ENCODE measurements around the gene TTLL8.
"Not testable (repeated sequence)": the region's sequence is repeated elsewhere in the genome, so short reads cannot be mapped to it uniquely, and the experiment has no call there.

Gene TTLL8

GRCh38 chr22:50001388-50002231 is 56.5 kb downstream of the TTLL8 start:
- no peak for DNase-seq (ENCODE audit: low read depth in 2 of 2)

GRCh38 chr22:50000587-50001387 is 57.3 kb downstream of the TTLL8 start:
- no peak for DNase-seq (ENCODE audit: low read depth in 2 of 2)

GRCh38 chr22:49999946-50000586 is 58.0 kb downstream of the TTLL8 start:
- no peak for DNase-seq (ENCODE audit: low read depth in 2 of 2)

- no peak for DNase-seq (ENCODE audit: low read depth in 2 of 2)
Observed at GRCh38 chr22:49999063-49999945, 58.8 kb downstream of the TTLL8 start.

- no peak for DNase-seq (ENCODE audit: low read depth in 2 of 2)
Observed at GRCh38 chr22:49998718-49999062, 59.4 kb downstream of the TTLL8 start.

- DNase-seq (ENCODE audit: low read depth in 2 of 2), result no peak
Observed at GRCh38 chr22:49997932-49998717, 60.0 kb downstream of the TTLL8 start.

- no peak for DNase-seq (ENCODE audit: low read depth in 2 of 2)
Observed at GRCh38 chr22:49997251-49997599, 60.9 kb downstream of the TTLL8 start.

- no peak for DNase-seq (ENCODE audit: low read depth in 2 of 2)
Observed at GRCh38 chr22:49996518-49997250, 61.4 kb downstream of the TTLL8 start.

- DNase-seq (ENCODE audit: low read depth in 2 of 2), result no peak
Observed at GRCh38 chr22:49996119-49996517, 62.0 kb downstream of the TTLL8 start.

GRCh38 chr22:49995361-49996118 is 62.6 kb downstream of the TTLL8 start:
- no peak for DNase-seq (ENCODE audit: low read depth in 2 of 2)

GRCh38 chr22:49995041-49995360 is 63.1 kb downstream of the TTLL8 start:
- no peak for DNase-seq (ENCODE audit: low read depth in 2 of 2)

GRCh38 chr22:49994361-49995040 is 63.6 kb downstream of the TTLL8 start:
- no peak for DNase-seq (ENCODE audit: low read depth in 2 of 2)

- no peak for DNase-seq (ENCODE audit: low read depth in 2 of 2)
Observed at GRCh38 chr22:49993649-49994360, 64.3 kb downstream of the TTLL8 start.

GRCh38 chr22:49992921-49993648 is 65.0 kb downstream of the TTLL8 start:
- peak in 1 of 2 donors; percentile 65 for DNase-seq (ENCODE audit: low read depth in 2 of 2)

- no peak for DNase-seq (ENCODE audit: low read depth in 2 of 2)
Observed at GRCh38 chr22:49991907-49992533, 66.1 kb downstream of the TTLL8 start.

- DNase-seq (ENCODE audit: low read depth in 2 of 2), result no peak
Observed at GRCh38 chr22:49991167-49991566, 66.9 kb downstream of the TTLL8 start.

GRCh38 chr22:49989826-49990225 is 68.3 kb downstream of the TTLL8 start:
- not testable (repeated sequence) for DNase-seq (ENCODE audit: low read depth in 2 of 2)

All from stimulated activated CD4-positive, alpha-beta T cell treated with anti-CD3 and anti-CD28 coated beads, Interleukin-15, amount 100 ng/mL, for 48 hours (primary cell).